Measurements from ENCODE around the gene CARD10.

- TF ChIP-seq POLR2A (IDR thresholded peaks at IDR 0.05) (no peak), EP300 (IDR thresholded peaks at IDR 0.05) (no peak), POLR2AphosphoS5 (IDR thresholded peaks at IDR 0.05) (no peak)
- TF ChIP-seq, protein P1, sequence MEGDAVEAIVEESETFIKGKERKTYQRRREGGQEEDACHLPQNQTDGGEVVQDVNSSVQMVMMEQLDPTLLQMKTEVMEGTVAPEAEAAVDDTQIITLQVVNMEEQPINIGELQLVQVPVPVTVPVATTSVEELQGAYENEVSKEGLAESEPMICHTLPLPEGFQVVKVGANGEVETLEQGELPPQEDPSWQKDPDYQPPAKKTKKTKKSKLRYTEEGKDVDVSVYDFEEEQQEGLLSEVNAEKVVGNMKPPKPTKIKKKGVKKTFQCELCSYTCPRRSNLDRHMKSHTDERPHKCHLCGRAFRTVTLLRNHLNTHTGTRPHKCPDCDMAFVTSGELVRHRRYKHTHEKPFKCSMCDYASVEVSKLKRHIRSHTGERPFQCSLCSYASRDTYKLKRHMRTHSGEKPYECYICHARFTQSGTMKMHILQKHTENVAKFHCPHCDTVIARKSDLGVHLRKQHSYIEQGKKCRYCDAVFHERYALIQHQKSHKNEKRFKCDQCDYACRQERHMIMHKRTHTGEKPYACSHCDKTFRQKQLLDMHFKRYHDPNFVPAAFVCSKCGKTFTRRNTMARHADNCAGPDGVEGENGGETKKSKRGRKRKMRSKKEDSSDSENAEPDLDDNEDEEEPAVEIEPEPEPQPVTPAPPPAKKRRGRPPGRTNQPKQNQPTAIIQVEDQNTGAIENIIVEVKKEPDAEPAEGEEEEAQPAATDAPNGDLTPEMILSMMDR (IDR thresholded peaks at IDR 0.05), result no peak
These were observed 34.5 kb upstream of the CARD10 start for GRCh38 chr22:37553725-37554124.
